8988T (cell line): ENCODE data around the gene FABP7.
"Not testable (repeated sequence)": the region's sequence is repeated elsewhere in the genome, so short reads cannot be mapped to it uniquely, and the experiment has no call there.

Experiments
- DNase-seq: peaks from one replicate; pipeline ENCODE4 v3.0.0; 2011

FABP7 gene

DNA sequence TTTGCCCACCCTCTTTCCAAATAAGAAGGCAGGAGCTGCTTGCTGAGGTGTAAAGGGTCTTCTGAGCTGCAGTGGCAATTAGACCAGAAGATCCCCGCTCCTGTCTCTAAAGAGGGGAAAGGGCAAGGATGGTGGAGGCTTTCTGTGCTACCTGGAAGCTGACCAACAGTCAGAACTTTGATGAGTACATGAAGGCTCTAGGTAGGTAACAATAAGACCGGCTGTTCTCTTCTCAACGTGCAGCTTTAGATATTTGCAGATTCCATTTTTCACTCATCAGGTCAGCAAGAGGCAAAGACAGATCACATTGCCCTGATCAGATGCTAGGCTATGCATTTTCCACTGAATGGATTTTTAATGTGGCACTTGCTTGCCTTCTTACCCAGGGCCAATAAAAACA is at the start of gene FABP7:
Gene FABP7, plus strand, starts transcription at position 50 of the 400 bp plus-strand sequence. Its CDS starts 79 bp downstream, at position 129.
- no peak for DNase-seq

DNA sequence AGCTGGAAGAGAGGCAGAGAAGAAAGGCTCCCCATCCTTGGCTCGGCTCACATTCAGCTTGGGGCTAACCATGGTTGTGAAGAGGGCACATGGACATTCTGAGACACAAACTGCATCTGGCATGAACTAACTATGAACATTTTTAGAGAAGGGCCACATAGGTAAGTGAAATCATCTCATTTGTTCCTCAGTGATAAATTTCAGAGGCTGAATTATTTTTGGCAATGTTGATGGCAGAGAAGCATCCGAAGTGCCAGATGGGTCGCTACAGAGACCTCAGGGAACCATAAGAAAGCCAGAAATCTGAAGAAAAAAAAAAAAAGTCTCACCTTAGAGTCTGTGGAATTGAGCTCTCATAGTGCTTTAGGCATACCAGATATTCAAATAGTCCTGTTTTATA is 49.2 kb upstream of the FABP7 start:
- DNase-seq = no peak

- DNase-seq = no peak
Observed at GRCh38 chr6:122730775-122731386, 48.6 kb upstream of the FABP7 start.

- DNase-seq = no peak
Observed at GRCh38 chr6:122733259-122733658, 46.3 kb upstream of the FABP7 start.

DNA sequence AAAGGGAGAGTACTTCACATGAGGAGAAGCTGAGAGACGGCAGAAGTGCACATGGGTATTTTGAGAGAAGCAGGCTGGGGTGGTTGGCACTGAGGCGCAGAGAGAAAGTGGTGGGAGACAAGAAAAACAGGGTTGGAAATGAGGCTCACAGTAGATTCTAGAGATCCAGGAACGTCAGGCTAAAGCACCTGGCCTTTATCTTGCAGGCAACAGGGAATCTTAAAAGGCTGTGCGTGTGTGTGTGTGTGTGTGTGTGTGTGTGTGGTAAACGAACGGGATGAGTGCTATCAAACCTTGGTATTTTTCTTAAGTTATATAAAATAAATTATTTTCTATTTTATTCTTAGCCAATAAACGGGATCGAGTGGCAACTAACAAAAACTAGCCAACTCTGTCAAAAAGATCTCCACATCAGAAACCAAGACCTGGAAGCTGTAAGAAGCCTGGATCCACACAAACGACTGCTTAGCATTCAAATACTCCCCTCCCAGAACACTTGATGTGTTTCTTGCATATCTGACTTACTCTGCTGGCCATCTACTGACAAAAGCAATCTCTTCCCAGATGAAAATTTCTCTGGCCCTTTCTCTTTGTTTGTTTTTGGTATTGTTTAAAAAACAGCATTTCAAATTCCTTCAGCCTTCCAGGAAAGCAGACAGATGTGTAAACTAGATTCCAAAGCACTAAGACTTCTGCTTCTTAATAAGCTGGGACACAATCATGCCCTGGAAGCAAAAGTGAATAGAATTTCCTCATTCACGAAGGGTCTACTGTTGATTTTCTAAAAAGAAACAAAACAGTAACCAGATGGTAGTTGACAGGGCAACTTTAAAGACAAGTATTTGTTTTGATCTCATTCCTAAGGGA is 44.8 kb upstream of the FABP7 start:
- no peak for DNase-seq

GRCh38 chr6:122735582-122735981 is 43.9 kb upstream of the FABP7 start:
- no peak for DNase-seq

GRCh38 chr6:122736163-122736562 is 43.4 kb upstream of the FABP7 start:
- no peak for DNase-seq

DNA sequence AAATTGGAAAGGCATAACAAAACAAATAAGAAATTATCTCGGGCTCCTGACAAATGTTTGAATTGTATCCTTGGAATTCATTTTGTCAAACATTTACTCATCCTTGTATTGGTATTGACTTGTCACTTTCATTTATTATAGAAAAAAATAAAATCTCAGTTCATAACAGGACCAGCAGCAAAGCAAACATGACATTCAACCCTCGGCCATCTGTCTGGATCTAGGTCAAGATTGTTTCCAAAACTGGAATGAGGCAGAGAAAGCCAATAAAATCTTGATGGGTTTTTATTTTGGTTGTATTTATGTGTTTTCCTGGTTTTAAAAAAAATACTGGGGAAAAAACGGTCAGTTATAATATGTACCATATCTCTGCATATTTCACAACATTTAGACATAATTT is 42.9 kb upstream of the FABP7 start:
- no peak for DNase-seq

- DNase-seq = no peak
Observed at GRCh38 chr6:122740091-122740490, 39.4 kb upstream of the FABP7 start.

GRCh38 chr6:122740936-122741335 is 38.6 kb upstream of the FABP7 start:
- DNase-seq = no peak

GRCh38 chr6:122744247-122744646 is 35.3 kb upstream of the FABP7 start:
- DNase-seq = not testable (repeated sequence)

DNA sequence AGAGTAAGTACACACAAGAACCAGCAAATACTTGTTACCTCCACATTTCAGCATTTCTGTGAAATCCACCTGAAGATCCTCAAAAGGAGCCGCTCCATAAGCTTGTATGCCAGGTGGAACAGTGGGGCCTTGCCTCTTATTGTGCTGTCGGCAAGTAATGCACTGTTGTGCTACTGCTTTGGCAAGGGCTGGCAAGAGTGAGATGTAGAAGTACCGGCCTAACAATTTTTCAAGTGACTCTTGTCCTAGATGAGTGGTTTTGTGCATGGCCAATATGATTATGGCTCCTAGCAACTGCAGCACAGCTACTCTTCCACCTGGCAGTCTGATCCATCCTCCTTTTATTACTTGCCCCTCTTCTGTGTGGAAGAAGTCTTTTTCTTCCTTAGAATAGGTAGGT is 34.7 kb upstream of the FABP7 start:
- not testable (repeated sequence) for DNase-seq

GRCh38 chr6:122746688-122747087 is 32.8 kb upstream of the FABP7 start:
- DNase-seq = no peak

- DNase-seq = no peak
Observed at GRCh38 chr6:122747573-122747972, 31.9 kb upstream of the FABP7 start.

GRCh38 chr6:122748945-122749344 is 30.6 kb upstream of the FABP7 start:
- DNase-seq = not testable (repeated sequence)

- no peak for DNase-seq
Observed at GRCh38 chr6:122749451-122750050, 30.0 kb upstream of the FABP7 start.

GRCh38 chr6:122751326-122751725 is 28.2 kb upstream of the FABP7 start:
- DNase-seq = no peak

DNA sequence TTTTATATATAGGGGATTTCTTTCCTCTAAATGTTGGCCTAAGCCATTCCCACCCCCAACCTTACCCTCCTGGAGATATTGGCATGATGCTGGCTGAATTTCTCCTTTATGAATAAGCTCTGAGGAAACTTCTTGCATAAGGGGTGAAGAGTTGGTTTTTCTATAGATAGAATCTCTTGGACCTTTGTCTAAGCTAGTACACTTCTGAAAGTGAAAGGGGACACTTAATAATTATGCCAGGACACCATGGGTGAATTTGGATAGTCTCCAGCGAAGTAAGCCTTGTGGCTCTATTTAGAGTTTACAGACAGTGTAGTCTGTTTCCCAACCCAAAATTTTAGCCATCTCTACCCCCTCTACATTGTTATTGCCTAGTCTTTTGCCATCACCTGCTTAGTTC is 27.1 kb upstream of the FABP7 start:
- DNase-seq = no peak

DNA sequence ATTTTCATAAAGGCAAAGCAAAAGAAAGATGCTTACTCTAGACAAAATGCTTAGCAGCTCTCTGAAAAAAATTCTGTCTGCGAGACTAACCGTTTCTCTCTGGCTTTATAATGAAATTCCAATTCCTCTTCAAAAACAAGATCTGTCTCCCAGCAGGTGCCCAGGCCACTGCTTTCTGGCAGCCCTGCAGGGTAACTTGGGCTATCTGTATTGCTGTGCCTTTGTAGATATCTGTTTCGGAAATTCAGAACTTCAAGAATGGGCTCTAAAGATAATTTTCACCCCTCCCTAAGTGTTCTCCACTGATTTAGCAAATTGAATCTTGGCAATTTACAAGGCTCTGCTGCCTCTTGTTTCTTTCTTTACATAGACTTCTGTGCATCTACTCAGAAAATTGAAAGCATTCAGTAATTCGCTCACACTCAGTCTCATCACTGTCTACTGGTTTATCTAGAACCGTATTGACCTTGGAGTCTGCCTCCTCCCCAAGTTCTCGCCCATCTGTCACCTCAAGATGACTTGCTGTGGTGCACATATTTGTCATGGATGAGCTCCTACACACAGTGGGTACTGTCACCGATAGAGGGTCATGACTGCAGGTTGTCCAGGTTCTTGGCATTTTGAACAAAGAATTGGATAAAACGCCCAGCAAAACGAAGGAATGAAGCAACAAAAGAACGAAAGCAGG is 26.4 kb upstream of the FABP7 start:
- no peak for DNase-seq

GRCh38 chr6:122753688-122754056 is 25.8 kb upstream of the FABP7 start:
- no peak for DNase-seq

GRCh38 chr6:122754191-122754731 is 25.3 kb upstream of the FABP7 start:
- DNase-seq = no peak

DNA sequence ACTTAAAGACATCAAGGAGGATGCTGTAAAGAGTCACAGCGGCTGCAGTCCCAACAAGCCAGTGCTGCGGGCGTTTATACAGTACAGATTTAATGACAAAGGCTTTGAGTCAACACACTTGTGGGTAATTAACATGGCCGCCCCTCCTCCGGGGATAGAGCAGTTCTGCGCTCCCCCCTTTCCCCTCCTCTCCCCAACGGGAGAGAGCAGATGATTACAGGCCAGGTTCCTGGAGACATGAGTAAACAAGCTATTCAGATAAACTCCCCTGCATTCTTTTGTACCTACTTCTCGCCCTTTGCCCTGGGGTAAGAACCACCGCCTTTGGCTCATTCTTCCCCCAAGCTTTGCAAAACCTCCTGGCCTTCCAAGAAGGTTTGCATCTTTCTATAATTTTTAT is 23.6 kb upstream of the FABP7 start:
- no peak for DNase-seq

DNA sequence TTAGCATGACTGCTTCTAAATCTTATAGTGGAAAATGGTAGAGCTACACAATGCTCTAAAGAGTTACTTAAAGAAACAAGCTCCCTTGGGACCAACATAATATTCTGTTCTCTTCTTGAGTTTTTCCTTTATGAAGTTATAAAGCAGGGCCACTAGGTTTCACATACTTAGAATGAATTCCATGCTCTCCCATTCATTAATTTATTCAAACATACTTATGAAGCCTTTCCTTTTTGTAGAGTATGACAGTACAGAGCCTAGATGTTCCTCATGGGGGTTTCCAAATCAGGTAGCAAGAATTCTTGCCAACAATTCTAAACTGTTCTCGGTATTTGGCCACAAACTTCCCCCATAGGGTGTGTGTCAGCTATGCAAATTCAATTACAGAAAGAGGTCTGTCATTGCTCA is 20.6 kb upstream of the FABP7 start:
- no peak for DNase-seq
